ENCODE data around the gene NETO1. TPM values are rescaled to one million over a fixed set of nuclear protein-coding genes. Genes with fewer than 3 reads are reported as not detected.
A peak's percentile ranks its signal among the peaks of the same experiment; 100 is the strongest.

Gene NETO1
- total RNA-seq, 1 experiment from 2014 or later: 12.9 TPM

- H3K27me3 ChIP-seq (ENCODE audit: low read length): no peaks in the 10 kb centered on the region
- H3K36me3 ChIP-seq (ENCODE audit: low read depth, low read length): no peaks in the 10 kb centered on the region
- no peak overlapping the region for H2AFZ ChIP-seq (ENCODE audit: low read length)
- peak overlapping the region; percentile 76 for H3K27ac ChIP-seq (ENCODE audit: low read length)
- no peaks in the 10 kb centered on the region for H3K79me2 ChIP-seq (ENCODE audit: low read length)
- ATAC-seq: no peak
- no peaks in the 10 kb centered on the region for H3K9me2 ChIP-seq (replicated peaks; ENCODE audit: low read length)
- no peak overlapping the region for H3K4me3 ChIP-seq (ENCODE audit: low read length)
- no peaks in the 10 kb centered on the region for H3K9me3 ChIP-seq (ENCODE audit: low read length)
- ChIA-PET CTCF (no interaction called here), POLR2A (ENCODE audit: unreplicated experiment) (no interaction called here)
- intact Hi-C loops (cut with micrococcal nuclease): loop anchor here (10.0 kb wide), 1 partner anchor 285 kb away; no protein-coding TSS in a partner anchor
- DNase-seq: peak; percentile 40
- TF ChIP-seq CTCF (conservative IDR thresholded peaks at IDR 0.05; ENCODE audit: low read depth, low read length) (no peak), EZH2phosphoT487 (IDR thresholded peaks at IDR 0.05; ENCODE audit: borderline replicate concordance, low read length) (no peak), EZH2 (IDR thresholded peaks at IDR 0.05; ENCODE audit: low read length, unreplicated experiment) (no peak)
- H3K4me1 ChIP-seq (ENCODE audit: insufficient read depth, low read length): peaks cover 36% of the 10 kb centered on the region
- peaks cover 8% of the 10 kb centered on the region for H3F3A ChIP-seq (ENCODE audit: low read length, unreplicated experiment)
- no peaks in the 10 kb centered on the region for H4K20me1 ChIP-seq (ENCODE audit: low read length)
- peak overlapping the region; percentile 66 for H3K4me2 ChIP-seq (ENCODE audit: low read length)
- H3K9ac ChIP-seq (ENCODE audit: low read length): no peak overlapping the region
- BruUV-seq (replicated peaks): no TSS peak
These were observed 18.1 kb downstream of the NETO1 start for GRCh38 chr18:72849671-72850070.

GRCh38 chr18:72848503-72849237 lies 19.1 kb downstream of the NETO1 start:
- H3K4me3 ChIP-seq (ENCODE audit: low read length): peak overlapping the region; percentile 14; the same call in 1 of the 2 replicates
- no TSS peak for BruUV-seq (replicated peaks)
- H3K9me3 ChIP-seq (ENCODE audit: low read length): no peaks in the 10 kb centered on the region
- ATAC-seq (peak; percentile 97), DNase-seq (peak; percentile 88)
- no peaks in the 10 kb centered on the region for H4K20me1 ChIP-seq (ENCODE audit: low read length)
- H3K79me2 ChIP-seq (ENCODE audit: low read length): no peaks in the 10 kb centered on the region
- intact Hi-C loops (cut with micrococcal nuclease): loop anchor here (10.0 kb wide), 1 partner anchor 286 kb away; no protein-coding TSS in a partner anchor
- peak overlapping the region; percentile 66 for H3K4me2 ChIP-seq (ENCODE audit: low read length)
- H3K36me3 ChIP-seq (ENCODE audit: low read depth, low read length): no peaks in the 10 kb centered on the region
- peak overlapping the region; percentile 28; the same call in 1 of the 2 replicates for H2AFZ ChIP-seq (ENCODE audit: low read length)
- H3K9ac ChIP-seq (ENCODE audit: low read length): peak overlapping the region; percentile 16; the same call in 1 of the 2 replicates
- ChIA-PET CTCF (interaction anchor here (0.6 kb wide), 1 partner anchor 29 kb away, joined by 3 read pairs; no protein-coding TSS in a partner anchor), POLR2A (ENCODE audit: unreplicated experiment) (interaction anchor here (0.6 kb wide), 1 partner anchor 683 kb away, joined by 4 read pairs; no protein-coding TSS in a partner anchor)
- H3K27ac ChIP-seq (ENCODE audit: low read length): peak overlapping the region; percentile 76
- H3K4me1 ChIP-seq (ENCODE audit: insufficient read depth, low read length): peaks cover 36% of the 10 kb centered on the region
- no peak for TF ChIP-seq EZH2phosphoT487 (IDR thresholded peaks at IDR 0.05; ENCODE audit: borderline replicate concordance, low read length)
- no peaks in the 10 kb centered on the region for H3K9me2 ChIP-seq (replicated peaks; ENCODE audit: low read length)
- H3K27me3 ChIP-seq (ENCODE audit: low read length): no peaks in the 10 kb centered on the region
- peaks cover 8% of the 10 kb centered on the region for H3F3A ChIP-seq (ENCODE audit: low read length, unreplicated experiment)

- Histone ChIP-seq H3K9ac (ENCODE audit: low read length) (no peak overlapping the region), H3K27me3 (ENCODE audit: low read length) (no peaks in the 10 kb centered on the region), H3K4me1 (ENCODE audit: insufficient read depth, low read length) (peaks cover 36% of the 10 kb centered on the region), H2AFZ (ENCODE audit: low read length) (no peak overlapping the region), H3K79me2 (ENCODE audit: low read length) (no peaks in the 10 kb centered on the region), H3F3A (ENCODE audit: low read length, unreplicated experiment) (peaks cover 8% of the 10 kb centered on the region), H3K9me2 (replicated peaks; ENCODE audit: low read length) (no peaks in the 10 kb centered on the region), H3K27ac (ENCODE audit: low read length) (peak overlapping the region; percentile 76), H4K20me1 (ENCODE audit: low read length) (no peaks in the 10 kb centered on the region), H3K4me2 (ENCODE audit: low read length) (peak overlapping the region; percentile 66), H3K36me3 (ENCODE audit: low read depth, low read length) (no peaks in the 10 kb centered on the region), H3K4me3 (ENCODE audit: low read length) (no peak overlapping the region), H3K9me3 (ENCODE audit: low read length) (no peaks in the 10 kb centered on the region)
- POLR2A ChIA-PET (ENCODE audit: unreplicated experiment): no interaction called here
- no peak for TF ChIP-seq EZH2 (IDR thresholded peaks at IDR 0.05; ENCODE audit: low read length, unreplicated experiment)
- TF ChIP-seq EZH2phosphoT487 (IDR thresholded peaks at IDR 0.05; ENCODE audit: borderline replicate concordance, low read length): no peak
- no TSS peak for BruUV-seq (replicated peaks)
- CTCF ChIA-PET: no interaction called here
- DNase-seq (no peak), ATAC-seq (no peak)
- intact Hi-C loops (cut with micrococcal nuclease): loop anchor here (10.0 kb wide), 1 partner anchor 287 kb away; no protein-coding TSS in a partner anchor
These were observed 20.0 kb downstream of the NETO1 start for GRCh38 chr18:72847771-72848170.

Data from PC-3 (cell line).